PC-9 (cell line): ENCODE measurements around the gene FGD4.

Experiments
- CTCF ChIP-seq: fragments of 200-600 bp; sonication (generic); conservative IDR thresholded peaks from 2 replicates; pipeline ENCODE4 v1.6.1; 2017; ENCODE audit warnings: mixed run types, antibody characterized with exemption, mild to moderate bottlenecking, moderate library complexity
- EZH2 ChIP-seq: fragments of 200-600 bp; sonication (generic); IDR thresholded peaks from 2 replicates; pipeline ENCODE4 v1.8.0; 2017; ENCODE audit warnings: antibody characterized with exemption, low read depth

GRCh38 chr12:32615441-32615840, 216.1 kb downstream of the FGD4 start:
- TF ChIP-seq CTCF, result no peak
- no peak for TF ChIP-seq EZH2
